Measurements from ENCODE around the gene TBC1D2B.

Gene TBC1D2B

GRCh38 chr15:78065973-78066946 lies 11.3 kb downstream of the TBC1D2B start:
- Histone ChIP-seq H3K9ac (ENCODE audit: low read length) (no peak overlapping the region), H2AFZ (ENCODE audit: low read depth, low read length, severe bottlenecking) (no peak overlapping the region), H4K20me1 (ENCODE audit: low read depth, low read length) (peaks cover 10% of the 10 kb centered on the region; the same call in 1 of the 2 replicates), H3K4me2 (ENCODE audit: low read depth, low read length, poor library complexity, severe bottlenecking) (no peak overlapping the region), H3F3A (ENCODE audit: insufficient read depth) (no peaks in the 10 kb centered on the region), H3K9me2 (replicated peaks; ENCODE audit: insufficient read depth, low read length) (no peaks in the 10 kb centered on the region), H3K27ac (ENCODE audit: low read depth, low read length) (no peak overlapping the region), H3K36me3 (ENCODE audit: low read length) (no peaks in the 10 kb centered on the region), H3K9me3 (ENCODE audit: insufficient read depth, low read length) (no peaks in the 10 kb centered on the region), H3K27me3 (ENCODE audit: low read length) (no peaks in the 10 kb centered on the region), H3K79me2 (ENCODE audit: insufficient read depth, low read length) (peaks cover 12% of the 10 kb centered on the region; the same call in 1 of the 2 replicates), H3K4me3 (ENCODE audit: insufficient read depth, low read length, poor library complexity, severe bottlenecking) (no peak overlapping the region)
- no peak for TF ChIP-seq CTCF (IDR thresholded peaks at IDR 0.05; ENCODE audit: insufficient read depth, low read length, poor library complexity, severe bottlenecking)
- no peak for TF ChIP-seq EZH2phosphoT487 (conservative IDR thresholded peaks at IDR 0.05; ENCODE audit: low read length)

- TF ChIP-seq EZH2phosphoT487 (conservative IDR thresholded peaks at IDR 0.05; ENCODE audit: low read length) (no peak), CTCF (IDR thresholded peaks at IDR 0.05; ENCODE audit: insufficient read depth, low read length, poor library complexity, severe bottlenecking) (no peak)
- no peaks in the 10 kb centered on the region for H3K27me3 ChIP-seq (ENCODE audit: low read length)
- H3K4me2 ChIP-seq (ENCODE audit: low read depth, low read length, poor library complexity, severe bottlenecking), result no peak overlapping the region
- H3K36me3 ChIP-seq (ENCODE audit: low read length), result no peaks in the 10 kb centered on the region
- H3K27ac ChIP-seq (ENCODE audit: low read depth, low read length), result no peak overlapping the region
- H3F3A ChIP-seq (ENCODE audit: insufficient read depth), result no peaks in the 10 kb centered on the region
- no peak overlapping the region for H3K9ac ChIP-seq (ENCODE audit: low read length)
- H3K9me3 ChIP-seq (ENCODE audit: insufficient read depth, low read length), result no peaks in the 10 kb centered on the region
- H3K79me2 ChIP-seq (ENCODE audit: insufficient read depth, low read length), result peaks cover 12% of the 10 kb centered on the region; the same call in 1 of the 2 replicates
- no peaks in the 10 kb centered on the region for H3K9me2 ChIP-seq (replicated peaks; ENCODE audit: insufficient read depth, low read length)
- H4K20me1 ChIP-seq (ENCODE audit: low read depth, low read length), result peaks cover 10% of the 10 kb centered on the region; the same call in 1 of the 2 replicates
- H2AFZ ChIP-seq (ENCODE audit: low read depth, low read length, severe bottlenecking), result no peak overlapping the region
- H3K4me3 ChIP-seq (ENCODE audit: insufficient read depth, low read length, poor library complexity, severe bottlenecking), result no peak overlapping the region
Observed at GRCh38 chr15:78065284-78065872, 12.1 kb downstream of the TBC1D2B start.

GRCh38 chr15:78064544-78064943 lies 13.0 kb downstream of the TBC1D2B start:
- Histone ChIP-seq H3K9ac (ENCODE audit: low read length) (no peak overlapping the region), H2AFZ (ENCODE audit: low read depth, low read length, severe bottlenecking) (no peak overlapping the region), H3K27me3 (ENCODE audit: low read length) (no peaks in the 10 kb centered on the region), H3F3A (ENCODE audit: insufficient read depth) (no peaks in the 10 kb centered on the region), H3K4me2 (ENCODE audit: low read depth, low read length, poor library complexity, severe bottlenecking) (no peak overlapping the region), H3K27ac (ENCODE audit: low read depth, low read length) (no peak overlapping the region), H3K4me3 (ENCODE audit: insufficient read depth, low read length, poor library complexity, severe bottlenecking) (no peak overlapping the region), H3K79me2 (ENCODE audit: insufficient read depth, low read length) (peaks cover 12% of the 10 kb centered on the region; the same call in 1 of the 2 replicates), H3K36me3 (ENCODE audit: low read length) (no peaks in the 10 kb centered on the region), H4K20me1 (ENCODE audit: low read depth, low read length) (peaks cover 10% of the 10 kb centered on the region; the same call in 1 of the 2 replicates), H3K9me2 (replicated peaks; ENCODE audit: insufficient read depth, low read length) (no peaks in the 10 kb centered on the region), H3K9me3 (ENCODE audit: insufficient read depth, low read length) (no peaks in the 10 kb centered on the region)
- TF ChIP-seq CTCF (IDR thresholded peaks at IDR 0.05; ENCODE audit: insufficient read depth, low read length, poor library complexity, severe bottlenecking) (no peak), EZH2phosphoT487 (conservative IDR thresholded peaks at IDR 0.05; ENCODE audit: low read length) (no peak)

Data from SU-DHL-6 (cell line).